ENCODE results near the gene TEP1. TPM values are rescaled to one million over a fixed set of nuclear protein-coding genes. Genes with fewer than 3 reads are reported as not detected.

Gene TEP1
- total RNA-seq, 4 donors from 2014 or later, result 12.9 to 27.6 (median 20.5) TPM

- Histone ChIP-seq H3K9me3 (no peaks in the 10 kb centered on the region), H3K27ac (no peak overlapping the region), H3K4me3 (no peak overlapping the region), H3K27me3 (no peaks in the 10 kb centered on the region), H3K4me1 (no peaks in the 10 kb centered on the region), H3K36me3 (peaks cover 0 to 100% of the 10 kb centered on the region in 2 donors)
- ATAC-seq, result no peak
- TF ChIP-seq EP300 (IDR thresholded peaks at IDR 0.05) (no peak), POLR2AphosphoS5 (IDR thresholded peaks at IDR 0.05) (no peak), CTCF (IDR thresholded peaks at IDR 0.05) (no peak), POLR2A (IDR thresholded peaks at IDR 0.05) (no peak)
- 90 to 94% methylated on average over 2 to 4 of the region's 17 CpGs for WGBS, 2 donors (ENCODE audit: low coverage in 1 of 2)
Measured at GRCh38 chr14:20386276-20386855, 26.9 kb downstream of the TEP1 start.

GRCh38 chr14:20384886-20385285 is 28.4 kb downstream of the TEP1 start:
- H3K27me3 ChIP-seq, result no peaks in the 10 kb centered on the region
- TF ChIP-seq POLR2AphosphoS5 (IDR thresholded peaks at IDR 0.05) (no peak), EP300 (IDR thresholded peaks at IDR 0.05) (no peak), POLR2A (IDR thresholded peaks at IDR 0.05) (no peak), CTCF (IDR thresholded peaks at IDR 0.05) (no peak)
- no peak overlapping the region for H3K4me3 ChIP-seq
- 88% methylated on average over 1 to 3 of the region's 5 CpGs for WGBS, 2 donors (ENCODE audit: low coverage in 1 of 2)
- H3K36me3 ChIP-seq, result peaks cover 0 to 100% of the 10 kb centered on the region in 2 donors
- no peak overlapping the region for H3K27ac ChIP-seq
- H3K9me3 ChIP-seq, result no peaks in the 10 kb centered on the region
- H3K4me1 ChIP-seq, result no peaks in the 10 kb centered on the region
- ATAC-seq, result no peak

GRCh38 chr14:20384321-20384720 is 29.0 kb downstream of the TEP1 start:
- Histone ChIP-seq H3K9me3 (no peaks in the 10 kb centered on the region), H3K27ac (no peak overlapping the region), H3K27me3 (no peaks in the 10 kb centered on the region), H3K4me3 (no peak overlapping the region), H3K4me1 (no peaks in the 10 kb centered on the region), H3K36me3 (peaks cover 0 to 100% of the 10 kb centered on the region in 2 donors)
- TF ChIP-seq EP300 (IDR thresholded peaks at IDR 0.05) (no peak), POLR2A (IDR thresholded peaks at IDR 0.05) (no peak), CTCF (IDR thresholded peaks at IDR 0.05) (no peak), POLR2AphosphoS5 (IDR thresholded peaks at IDR 0.05) (no peak)
- no peak for ATAC-seq
- 80% methylated on average over 3 to 4 of the region's 7 CpGs for WGBS, 2 donors (ENCODE audit: low coverage in 1 of 2)

- Histone ChIP-seq H3K4me1 (no peaks in the 10 kb centered on the region), H3K4me3 (no peak overlapping the region), H3K27me3 (no peaks in the 10 kb centered on the region), H3K9me3 (no peaks in the 10 kb centered on the region), H3K27ac (no peak overlapping the region), H3K36me3 (peaks cover 0 to 100% of the 10 kb centered on the region in 2 donors)
- no peak for ATAC-seq
- WGBS, 2 donors (ENCODE audit: low coverage in 1 of 2), result 80 to 86% methylated on average over 1 to 5 of the region's 5 CpGs
- TF ChIP-seq EP300 (IDR thresholded peaks at IDR 0.05) (no peak), CTCF (IDR thresholded peaks at IDR 0.05) (no peak), POLR2A (IDR thresholded peaks at IDR 0.05) (no peak), POLR2AphosphoS5 (IDR thresholded peaks at IDR 0.05) (no peak)
Measured at GRCh38 chr14:20383636-20384035, 29.7 kb downstream of the TEP1 start.

DNA sequence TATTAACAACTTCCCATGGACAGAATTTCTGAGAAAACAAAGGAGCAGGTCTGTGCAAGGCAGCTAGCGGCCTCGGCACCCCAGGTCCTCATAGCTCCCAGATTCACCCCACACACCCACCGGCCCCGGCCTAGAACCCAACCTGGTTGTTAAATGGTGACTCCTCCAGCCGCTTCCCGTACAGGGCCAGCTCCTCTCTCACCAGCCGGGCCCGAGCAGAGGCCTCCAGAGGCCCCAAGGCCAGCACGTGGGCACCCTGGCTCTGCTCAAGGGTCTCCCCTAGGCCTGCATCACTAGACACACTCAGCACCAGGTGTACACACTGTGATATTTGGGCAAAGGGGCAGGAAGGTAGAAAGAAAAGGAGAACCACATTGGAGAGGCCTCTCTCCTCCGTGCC is 30.3 kb downstream of the TEP1 start:
- no peak for ATAC-seq
- Histone ChIP-seq H3K27ac (no peak overlapping the region), H3K4me3 (no peak overlapping the region), H3K9me3 (no peaks in the 10 kb centered on the region), H3K36me3 (peaks cover 0 to 100% of the 10 kb centered on the region in 2 donors), H3K4me1 (no peaks in the 10 kb centered on the region), H3K27me3 (no peaks in the 10 kb centered on the region)
- no peak for TF ChIP-seq EP300 (IDR thresholded peaks at IDR 0.05)
- no peak for TF ChIP-seq CTCF (IDR thresholded peaks at IDR 0.05)
- TF ChIP-seq POLR2A (IDR thresholded peaks at IDR 0.05), result no peak
- no peak for TF ChIP-seq POLR2AphosphoS5 (IDR thresholded peaks at IDR 0.05)
- no CpG with 5 or more reads among the region's 10 CpGs for WGBS, 2 donors (ENCODE audit: low coverage in 1 of 2)

All from gastroesophageal sphincter (tissue), 4 donors.